Measurements from ENCODE around the gene PLEKHA5. TPM values are rescaled to one million over a fixed set of nuclear protein-coding genes. Genes with fewer than 3 reads are reported as not detected.
"Not testable (repeated sequence)": the region's sequence is repeated elsewhere in the genome, so short reads cannot be mapped to it uniquely, and the experiment has no call there.

PLEKHA5 gene
- polyA plus RNA-seq, 3 donors, result 0.35 to 0.79 (median 0.41) TPM

DNA sequence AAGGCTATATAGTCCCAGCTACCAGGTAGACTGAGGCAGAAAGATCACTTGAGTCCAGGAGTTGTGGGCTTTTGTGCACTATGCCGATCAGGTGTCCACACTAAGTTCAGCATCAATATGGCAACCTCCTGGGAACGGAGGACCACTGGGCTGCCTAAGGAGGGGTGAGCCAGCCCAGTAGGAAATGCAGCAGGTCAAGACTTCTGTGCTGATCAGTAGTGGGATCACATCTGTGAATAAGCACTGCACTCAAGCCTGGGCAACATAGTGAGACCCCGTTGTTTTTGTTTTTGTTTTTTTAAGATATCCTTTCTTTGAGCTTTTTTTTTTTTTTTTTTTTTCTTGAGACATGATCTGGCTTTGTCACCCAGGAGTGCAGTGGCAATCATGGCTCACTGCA is 174.0 kb downstream of the PLEKHA5 start:
- no peak for DNase-seq
- Mint-ChIP-seq H3K9me3 (peaks cover 2 to 16% (median 9%) of the 10 kb centered on the region in 7 donors), H3K4me3 (no peak overlapping the region), H3K4me1 (no peaks in the 10 kb centered on the region), H3K27me3 (ENCODE audit: low read depth in 3 of 3) (peaks cover 0 to 2% (median 0%) of the 10 kb centered on the region in 3 donors), H3K36me3 (no peaks in the 10 kb centered on the region), H3K27ac (no peak overlapping the region)
- Histone ChIP-seq H3K9ac (ENCODE audit: insufficient read depth, low read length, poor library complexity, severe bottlenecking) (no peak overlapping the region), H3K27me3 (ENCODE audit: control insufficient read depth in 2 of 2, insufficient read depth in 2 of 2, low read length in 2 of 2) (no peaks in the 10 kb centered on the region), H2AFZ (ENCODE audit: insufficient read depth, low read depth, low read length, poor library complexity, severe bottlenecking) (no peak overlapping the region), H4K20me1 (ENCODE audit: insufficient read depth, low read length) (no peaks in the 10 kb centered on the region), H3K9me3 (replicated peaks in 1 of 2; ENCODE audit: control insufficient read depth in 1 of 2, insufficient read depth in 1 of 2, low read length in 2 of 2) (peaks cover 0 to 13% of the 10 kb centered on the region in 2 donors), H3K27ac (ENCODE audit: low read depth in 1 of 2, low read length in 2 of 2) (no peak overlapping the region), H3K4me3 (replicated peaks in 1 of 3; ENCODE audit: low read depth in 2 of 3, low read length in 3 of 3) (no peak overlapping the region), H3K79me2 (ENCODE audit: insufficient read depth, low read length) (no peaks in the 10 kb centered on the region), H3K4me1 (ENCODE audit: control insufficient read depth in 1 of 2, insufficient read depth in 2 of 2, low read length in 2 of 2) (no peaks in the 10 kb centered on the region), H3K4me2 (replicated peaks; ENCODE audit: extremely low read depth, low read length, poor library complexity, severe bottlenecking) (no peak overlapping the region), H3K36me3 (replicated peaks in 1 of 2; ENCODE audit: control insufficient read depth in 1 of 2, insufficient read depth in 2 of 2, low read length in 2 of 2) (no peaks in the 10 kb centered on the region)
- intact Hi-C loops (cut with micrococcal nuclease), result no loop called here
- TF ChIP-seq, protein P1, sequence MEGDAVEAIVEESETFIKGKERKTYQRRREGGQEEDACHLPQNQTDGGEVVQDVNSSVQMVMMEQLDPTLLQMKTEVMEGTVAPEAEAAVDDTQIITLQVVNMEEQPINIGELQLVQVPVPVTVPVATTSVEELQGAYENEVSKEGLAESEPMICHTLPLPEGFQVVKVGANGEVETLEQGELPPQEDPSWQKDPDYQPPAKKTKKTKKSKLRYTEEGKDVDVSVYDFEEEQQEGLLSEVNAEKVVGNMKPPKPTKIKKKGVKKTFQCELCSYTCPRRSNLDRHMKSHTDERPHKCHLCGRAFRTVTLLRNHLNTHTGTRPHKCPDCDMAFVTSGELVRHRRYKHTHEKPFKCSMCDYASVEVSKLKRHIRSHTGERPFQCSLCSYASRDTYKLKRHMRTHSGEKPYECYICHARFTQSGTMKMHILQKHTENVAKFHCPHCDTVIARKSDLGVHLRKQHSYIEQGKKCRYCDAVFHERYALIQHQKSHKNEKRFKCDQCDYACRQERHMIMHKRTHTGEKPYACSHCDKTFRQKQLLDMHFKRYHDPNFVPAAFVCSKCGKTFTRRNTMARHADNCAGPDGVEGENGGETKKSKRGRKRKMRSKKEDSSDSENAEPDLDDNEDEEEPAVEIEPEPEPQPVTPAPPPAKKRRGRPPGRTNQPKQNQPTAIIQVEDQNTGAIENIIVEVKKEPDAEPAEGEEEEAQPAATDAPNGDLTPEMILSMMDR (IDR thresholded peaks at IDR 0.05), result no peak
- WGBS (ENCODE audit: insufficient coverage), result 100% methylated on average over 2 of the region's 3 CpGs

DNA sequence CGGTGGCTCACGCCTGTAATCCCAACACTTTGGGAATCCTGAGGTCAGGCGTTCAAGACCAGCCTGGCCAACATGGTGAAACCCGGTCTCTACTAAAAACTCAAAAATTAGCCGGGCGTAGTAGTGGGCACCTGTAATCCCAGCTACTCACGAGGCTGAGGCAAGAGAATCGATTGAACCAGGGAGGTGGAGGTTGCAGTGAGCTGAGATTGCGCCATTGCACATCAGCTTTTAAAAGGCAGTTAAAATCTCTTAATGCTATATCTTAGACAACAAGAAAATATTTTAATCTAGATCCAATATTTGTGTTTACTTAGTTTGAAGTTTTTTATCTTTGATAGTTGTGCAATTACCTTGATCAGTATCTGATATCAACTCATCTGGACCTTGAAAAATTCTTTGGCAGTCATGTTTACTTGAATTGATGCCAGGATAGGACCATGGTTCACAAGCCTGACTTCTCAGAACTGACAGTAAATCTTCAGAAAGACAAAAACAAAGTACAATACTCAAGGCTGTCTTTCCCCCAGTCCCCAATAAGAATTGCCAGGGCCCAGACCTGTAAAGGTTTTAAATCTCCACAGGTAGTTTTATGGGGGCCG is 174.7 kb downstream of the PLEKHA5 start:
- H3K36me3 Mint-ChIP-seq, result no peaks in the 10 kb centered on the region
- DNase-seq, result no peak
- Histone ChIP-seq H3K4me3 (replicated peaks in 1 of 3; ENCODE audit: low read depth in 2 of 3, low read length in 3 of 3) (no peak overlapping the region), H3K27me3 (ENCODE audit: control insufficient read depth in 2 of 2, insufficient read depth in 2 of 2, low read length in 2 of 2) (no peaks in the 10 kb centered on the region), H3K9me3 (replicated peaks in 1 of 2; ENCODE audit: control insufficient read depth in 1 of 2, insufficient read depth in 1 of 2, low read length in 2 of 2) (peaks cover 0 to 13% of the 10 kb centered on the region in 2 donors), H4K20me1 (ENCODE audit: insufficient read depth, low read length) (no peaks in the 10 kb centered on the region), H3K36me3 (replicated peaks in 1 of 2; ENCODE audit: control insufficient read depth in 1 of 2, insufficient read depth in 2 of 2, low read length in 2 of 2) (no peaks in the 10 kb centered on the region), H3K9ac (ENCODE audit: insufficient read depth, low read length, poor library complexity, severe bottlenecking) (no peak overlapping the region), H3K79me2 (ENCODE audit: insufficient read depth, low read length) (no peaks in the 10 kb centered on the region), H3K4me1 (ENCODE audit: control insufficient read depth in 1 of 2, insufficient read depth in 2 of 2, low read length in 2 of 2) (no peaks in the 10 kb centered on the region), H3K27ac (ENCODE audit: low read depth in 1 of 2, low read length in 2 of 2) (no peak overlapping the region), H2AFZ (ENCODE audit: insufficient read depth, low read depth, low read length, poor library complexity, severe bottlenecking) (no peak overlapping the region), H3K4me2 (replicated peaks; ENCODE audit: extremely low read depth, low read length, poor library complexity, severe bottlenecking) (no peak overlapping the region)
- WGBS (ENCODE audit: insufficient coverage), result 95% methylated on average over 4 of the region's 10 CpGs
- H3K27ac Mint-ChIP-seq, result no peak overlapping the region
- no peaks in the 10 kb centered on the region for H3K4me1 Mint-ChIP-seq
- H3K27me3 Mint-ChIP-seq (ENCODE audit: low read depth in 3 of 3), result peaks cover 0 to 2% (median 0%) of the 10 kb centered on the region in 3 donors
- intact Hi-C loops (cut with micrococcal nuclease), result no loop called here
- TF ChIP-seq, protein P1 (IDR thresholded peaks at IDR 0.05), result no peak
- no peak overlapping the region for H3K4me3 Mint-ChIP-seq
- H3K9me3 Mint-ChIP-seq, result peaks cover 2 to 16% (median 9%) of the 10 kb centered on the region in 7 donors

DNA sequence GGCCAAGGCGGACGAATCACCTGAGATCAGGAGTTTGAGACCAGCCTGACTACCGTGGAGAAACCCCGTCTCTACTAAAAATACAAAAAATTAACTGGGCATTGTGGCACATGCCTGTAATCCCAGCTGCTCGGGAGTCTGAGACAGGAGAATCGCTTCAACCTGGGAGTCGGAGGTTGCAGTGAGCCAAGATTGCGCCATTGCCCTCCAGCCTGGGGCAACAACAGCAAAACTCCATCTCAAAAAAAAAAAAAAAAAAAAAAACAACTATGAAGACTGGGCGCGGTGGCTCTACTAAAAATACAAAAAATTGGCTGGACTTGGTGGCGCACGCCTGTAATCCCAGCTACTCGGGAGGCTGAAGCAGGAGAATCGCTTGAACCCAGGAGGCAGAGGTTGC is 176.1 kb downstream of the PLEKHA5 start:
- H3K27me3 Mint-ChIP-seq (ENCODE audit: low read depth in 3 of 3); H3K4me1 ChIP-seq (ENCODE audit: control insufficient read depth in 1 of 2, insufficient read depth in 2 of 2, low read length in 2 of 2); H3K27me3 ChIP-seq (ENCODE audit: control insufficient read depth in 2 of 2, insufficient read depth in 2 of 2, low read length in 2 of 2); H3K4me2 ChIP-seq (replicated peaks; ENCODE audit: extremely low read depth, low read length, poor library complexity, severe bottlenecking); H4K20me1 ChIP-seq (ENCODE audit: insufficient read depth, low read length); H3K36me3 Mint-ChIP-seq; H3K27ac ChIP-seq (ENCODE audit: low read depth in 1 of 2, low read length in 2 of 2); H2AFZ ChIP-seq (ENCODE audit: insufficient read depth, low read depth, low read length, poor library complexity, severe bottlenecking); DNase-seq; H3K36me3 ChIP-seq (replicated peaks in 1 of 2; ENCODE audit: control insufficient read depth in 1 of 2, insufficient read depth in 2 of 2, low read length in 2 of 2); H3K4me3 ChIP-seq (replicated peaks in 1 of 3; ENCODE audit: low read depth in 2 of 3, low read length in 3 of 3); H3K4me3 Mint-ChIP-seq; intact Hi-C loops (cut with micrococcal nuclease); H3K9ac ChIP-seq (ENCODE audit: insufficient read depth, low read length, poor library complexity, severe bottlenecking); H3K4me1 Mint-ChIP-seq; H3K27ac Mint-ChIP-seq; H3K79me2 ChIP-seq (ENCODE audit: insufficient read depth, low read length): not testable (repeated sequence)
- 94% methylated on average over 8 of the region's 14 CpGs for WGBS (ENCODE audit: insufficient coverage)
- peaks cover 0 to 13% of the 10 kb centered on the region in 2 donors for H3K9me3 ChIP-seq (replicated peaks in 1 of 2; ENCODE audit: control insufficient read depth in 1 of 2, insufficient read depth in 1 of 2, low read length in 2 of 2)
- peaks cover 2 to 16% (median 9%) of the 10 kb centered on the region in 7 donors for H3K9me3 Mint-ChIP-seq
